Measurements from ENCODE around the gene IDH2. TPM values are rescaled to one million over a fixed set of nuclear protein-coding genes. Genes with fewer than 3 reads are reported as not detected.
"Not testable (repeated sequence)": the region's sequence is repeated elsewhere in the genome, so short reads cannot be mapped to it uniquely, and the experiment has no call there.

The IDH2 gene
- 48.1 TPM for total RNA-seq (2021; ENCODE audit: unreplicated experiment)
- polyA plus RNA-seq (2012) = 77.3 and 78.9 TPM in 2 replicates
- Bru-seq, nascent RNA = percentile 52 among the genes with signal in this experiment
- percentile 58 among the genes with signal in this experiment for BruChase-seq, experiment 1, labeled RNA remaining after a 6-hour chase
- BruChase-seq, experiment 2, labeled RNA remaining after a 2-hour chase = percentile 47 among the genes with signal in this experiment
- long read RNA-seq, transcript IDH2-201 (11 exons, 2,694 nt) = major isoform, 109 of 128 reads
- long read RNA-seq, partial matches to known transcripts = 11 of 128 reads
- long read RNA-seq, other reads (novel, unspliced or antisense) = 7 of 128 reads

GRCh38 chr15:90101969-90102890 lies at the start of gene IDH2:
TSS of gene IDH2 (minus strand) at chr15:90102468. CDS start at chr15:90102390, 78 bp downstream.
- H3K27ac ChIP-seq (ENCODE audit: low read depth, low read length) = peak within 1 kb of the TSS; percentile 82

GRCh38 chr15:90150551-90150950 lies 48.3 kb upstream of the IDH2 start:
- intact Hi-C loops (cut with micrococcal nuclease) = not testable (repeated sequence)

More at GRCh38 chr15:90101969-90102890, at the start of gene IDH2:
- intact Hi-C loops (cut with micrococcal nuclease) = no loop called here
- ATAC-seq = peak; percentile 96
- H3K4me2 ChIP-seq (ENCODE audit: low read length) = peak within 1 kb of the TSS; percentile 93
- no peaks in the 10 kb centered on the region for H3K9me3 ChIP-seq (ENCODE audit: control insufficient read depth in 1 of 2, insufficient read depth in 1 of 2, low read depth in 1 of 2, low read length in 2 of 2)
- H3K4me3 ChIP-seq (replicated peaks in 1 of 2; ENCODE audit: low read depth in 1 of 2, low read length in 2 of 2) = peak within 1 kb of the TSS; percentile 56 to 77
- no peaks in the 10 kb centered on the region for H3K27me3 ChIP-seq (ENCODE audit: insufficient read depth, low read length)
- H3K9ac ChIP-seq (ENCODE audit: low read length) = peak within 1 kb of the TSS; percentile 86
- ChIA-PET POLR2A (interaction anchor here (1.7 kb wide), 1 partner anchor 132 kb away, joined by 3 read pairs; the partner anchor contains the start of genes CIB1 and GDPGP1), CTCF (interaction anchor here (1.5 kb wide), 1 partner anchor 15 kb away, joined by 8 read pairs; no protein-coding TSS in a partner anchor), RAD21 (ENCODE audit: low non-redundant PET in 1 of 2, low total read pairs in 2 of 2, uncharacterized antibody in 2 of 2, unreplicated experiment in 2 of 2) (no interaction called here)
- H2AFZ ChIP-seq (ENCODE audit: low read depth, low read length, poor library complexity, severe bottlenecking) = peak within 1 kb of the TSS; percentile 84
- no TSS peak for BruUV-seq (replicated peaks)
- TF ChIP-seq ZFX (IDR thresholded peaks at IDR 0.05) = peak; percentile 87; the same call in 1 of the 2 replicates
- TF ChIP-seq POLR2A (IDR thresholded peaks at IDR 0.05; ENCODE audit: borderline replicate concordance, extremely low read depth, insufficient read depth, insufficient read length) = peak; percentile 88
- TF ChIP-seq MAX (IDR thresholded peaks at IDR 0.05) = 0 out of 2 replicates have a peak, but pooled peaks have one; percentile 37
- 0 out of 2 replicates have a peak, but pooled peaks have one; percentile 55 for TF ChIP-seq SIN3A (IDR thresholded peaks at IDR 0.05; ENCODE audit: low read depth)
- peak; percentile 95 for TF ChIP-seq POLR2AphosphoS5 (IDR thresholded peaks at IDR 0.05; ENCODE audit: low read depth, low read length)
- no peak for TF ChIP-seq CBX3 (IDR thresholded peaks at IDR 0.05; ENCODE audit: low read depth)
- no peaks in the 10 kb centered on the region for H3K36me3 ChIP-seq (ENCODE audit: control insufficient read depth in 1 of 2, insufficient read depth in 2 of 2, low read length in 2 of 2)
- peak; percentile 38 for DNase-seq (ENCODE audit: low read depth, low spot score)
- no peaks in the 10 kb centered on the region for H3K9me2 ChIP-seq (ENCODE audit: insufficient read depth)
- H4K20me1 ChIP-seq (ENCODE audit: insufficient read depth) = no peaks in the 10 kb centered on the region
- H3K4me1 ChIP-seq (ENCODE audit: control insufficient read depth in 1 of 2, insufficient read depth in 2 of 2, low read length in 2 of 2) = peaks cover 22 to 43% of the 10 kb centered on the region in 2 experiments
- H3K79me2 ChIP-seq (ENCODE audit: insufficient read depth, low read length) = no peaks in the 10 kb centered on the region

More at GRCh38 chr15:90150551-90150950, 48.3 kb upstream of the IDH2 start:
- H3K27ac ChIP-seq (ENCODE audit: low read depth, low read length); BruUV-seq (replicated peaks); H3K4me2 ChIP-seq (ENCODE audit: low read length); H3K9me3 ChIP-seq (ENCODE audit: control insufficient read depth in 1 of 2, insufficient read depth in 1 of 2, low read depth in 1 of 2, low read length in 2 of 2); H3K27me3 ChIP-seq (ENCODE audit: insufficient read depth, low read length); H4K20me1 ChIP-seq (ENCODE audit: insufficient read depth); DNase-seq (ENCODE audit: low read depth, low spot score); H3K4me3 ChIP-seq (replicated peaks in 1 of 2; ENCODE audit: low read depth in 1 of 2, low read length in 2 of 2); H3K4me1 ChIP-seq (ENCODE audit: control insufficient read depth in 1 of 2, insufficient read depth in 2 of 2, low read length in 2 of 2); H3K9ac ChIP-seq (ENCODE audit: low read length); H2AFZ ChIP-seq (ENCODE audit: low read depth, low read length, poor library complexity, severe bottlenecking); CTCF ChIA-PET; POLR2A ChIA-PET; H3K36me3 ChIP-seq (ENCODE audit: control insufficient read depth in 1 of 2, insufficient read depth in 2 of 2, low read length in 2 of 2); H3K79me2 ChIP-seq (ENCODE audit: insufficient read depth, low read length); H3K9me2 ChIP-seq (ENCODE audit: insufficient read depth); ATAC-seq: not testable (repeated sequence)
- RAD21 ChIA-PET (ENCODE audit: low non-redundant PET in 1 of 2, low total read pairs in 2 of 2, uncharacterized antibody in 2 of 2, unreplicated experiment in 2 of 2) = interaction anchor here in 1 of 2 experiments (0.6 kb wide), 1 partner anchor 63 kb away, joined by 3 read pairs; no protein-coding TSS in a partner anchor
